ENCODE measurements around the gene BAZ2B.

DNA sequence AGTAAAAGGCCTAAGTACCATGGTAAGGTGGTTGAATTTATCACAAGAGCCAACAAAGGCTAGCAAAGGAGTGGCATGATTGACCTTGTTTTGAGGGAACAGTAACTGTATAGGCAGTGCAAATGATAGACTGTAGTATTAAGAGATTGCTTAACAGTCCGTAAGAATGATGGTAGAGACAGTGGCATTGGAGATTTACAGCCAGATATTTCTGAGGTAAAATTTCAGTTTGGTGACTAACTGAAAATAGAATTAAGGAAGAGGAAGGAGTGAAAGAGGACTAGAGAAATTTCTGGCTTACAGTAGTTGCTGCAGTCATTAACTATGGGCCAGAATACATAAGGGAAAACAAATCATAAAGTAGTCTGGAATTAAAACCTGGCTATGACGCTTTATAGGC is 4.4 kb upstream of the BAZ2B start:
- TF ChIP-seq CTCF (IDR thresholded peaks at IDR 0.05) (no peak), POLR2A (IDR thresholded peaks at IDR 0.05) (no peak), POLR2AphosphoS5 (IDR thresholded peaks at IDR 0.05) (no peak)
